Neural progenitor cell (in vitro differentiated cells): ENCODE measurements around the gene IL1RL1. TPM values are rescaled to one million over a fixed set of nuclear protein-coding genes. Genes with fewer than 3 reads are reported as not detected.
"Not testable (repeated sequence)": the region's sequence is repeated elsewhere in the genome, so short reads cannot be mapped to it uniquely, and the experiment has no call there.

Experiments
- DNase-seq: peaks from one replicate; pipeline ENCODE4 v3.0.0-alpha.2; 2016; ENCODE audit warnings: low spot score
- H2AFZ ChIP-seq: fragments of 200-600 bp; sonication (generic); replicated peaks from 2 replicates; pipeline ENCODE4 v1.6.1; 2016; ENCODE audit warnings: antibody characterized with exemption
- H3F3A ChIP-seq: fragments of 200-600 bp; sonication (generic); 2 replicates; pipeline ENCODE4 v1.6.1; 2016; ENCODE audit warnings: antibody characterized with exemption, low read depth
- H3K27ac ChIP-seq: fragments of 200-600 bp; sonication (generic); 2 replicates; pipeline ENCODE4 v1.5.1; 2016; ENCODE audit warnings: mild to moderate bottlenecking
- H3K27me3 ChIP-seq: fragments of 200-600 bp; sonication (generic); 2 replicates; pipeline ENCODE4 v1.6.1; 2016; ENCODE audit warnings: mild to moderate bottlenecking, moderate library complexity
- H3K36me3 ChIP-seq: fragments of 200-600 bp; sonication (generic); 2 replicates; pipeline ENCODE4 v1.5.1; 2016
- H3K4me1 ChIP-seq: fragments of 200-600 bp; sonication (generic); 2 replicates; pipeline ENCODE4 v1.6.1; 2016; ENCODE audit warnings: mixed run types
- H3K4me2 ChIP-seq: fragments of 200-600 bp; sonication (generic); 2 replicates; pipeline ENCODE4 v1.6.1; 2016
- H3K4me3 ChIP-seq: fragments of 200-600 bp; sonication (generic); 2 replicates; pipeline ENCODE4 v1.5.1; 2016
- H3K79me2 ChIP-seq: fragments of 200-600 bp; sonication (generic); 2 replicates; pipeline ENCODE4 v1.6.1; 2016; ENCODE audit warnings: low read depth
- H3K9ac ChIP-seq: fragments of 200-600 bp; sonication (generic); 2 replicates; pipeline ENCODE4 v1.6.1; 2016
- H3K9me3 ChIP-seq: fragments of 200-600 bp; sonication (generic); 2 replicates; pipeline ENCODE4 v1.5.1; 2016; ENCODE audit warnings: low read depth
- H4K20me1 ChIP-seq: fragments of 200-600 bp; sonication (generic); 2 replicates; pipeline ENCODE4 v1.6.1; 2016; ENCODE audit warnings: low read depth
- H3K27ac Mint-ChIP-seq: 3 replicates; pipeline ENCODE4 v1.8.0; 2021; ENCODE audit warnings: mixed read lengths
- H3K27me3 Mint-ChIP-seq: 2 replicates; pipeline ENCODE4 v1.8.0; 2022; ENCODE audit warnings: low read depth, mild to moderate bottlenecking, inconsistent platforms, moderate library complexity, mixed read lengths; ENCODE audit not compliant: insufficient read depth
- H3K36me3 Mint-ChIP-seq: 3 replicates; pipeline ENCODE4 v1.8.0; 2021; ENCODE audit warnings: mixed read lengths
- H3K4me1 Mint-ChIP-seq: 3 replicates; pipeline ENCODE4 v1.8.0; 2021; ENCODE audit warnings: mixed read lengths
- H3K4me3 Mint-ChIP-seq: 3 replicates; pipeline ENCODE4 v1.8.0; 2021; ENCODE audit warnings: mild to moderate bottlenecking, moderate library complexity, mixed read lengths
- H3K9me3 Mint-ChIP-seq: 3 replicates; pipeline ENCODE4 v1.8.0; 2020; ENCODE audit warnings: mixed read lengths
- EZH2 ChIP-seq: fragments of 200-600 bp; sonication (generic); IDR thresholded peaks from 2 replicates; pipeline ENCODE4 v1.6.1; 2017; ENCODE audit warnings: antibody characterized with exemption, mild to moderate bottlenecking, moderate library complexity
- EZH2phosphoT487 ChIP-seq: fragments of 200-600 bp; sonication (generic); IDR thresholded peaks from 2 replicates; pipeline ENCODE4 v1.6.1; 2017; ENCODE audit warnings: antibody characterized with exemption
- total RNA-seq: library from RNA; depleted of rRNA; stranded (reverse); fragments of >200 nt; gene quantifications from 2 replicates; pipeline ENCODE4 v1.2.3, GENCODE V29; 2015; ENCODE audit warnings: low replicate concordance
- TF ChIP-seq, protein P1 (sequence below): fragments of 200-600 bp; sonication (generic); IDR thresholded peaks from 2 replicates; pipeline ENCODE4 v1.5.1; 2017; ENCODE audit warnings: antibody characterized with exemption, mild to moderate bottlenecking

The IL1RL1 gene
- total RNA-seq, 1 donor from 2014 or later = not detected

GRCh38 chr2:102321941-102322719, 10.8 kb downstream of the IL1RL1 start:
- H3K36me3 Mint-ChIP-seq = no peaks in the 10 kb centered on the region
- H3K4me1 ChIP-seq = no peaks in the 10 kb centered on the region

DNA sequence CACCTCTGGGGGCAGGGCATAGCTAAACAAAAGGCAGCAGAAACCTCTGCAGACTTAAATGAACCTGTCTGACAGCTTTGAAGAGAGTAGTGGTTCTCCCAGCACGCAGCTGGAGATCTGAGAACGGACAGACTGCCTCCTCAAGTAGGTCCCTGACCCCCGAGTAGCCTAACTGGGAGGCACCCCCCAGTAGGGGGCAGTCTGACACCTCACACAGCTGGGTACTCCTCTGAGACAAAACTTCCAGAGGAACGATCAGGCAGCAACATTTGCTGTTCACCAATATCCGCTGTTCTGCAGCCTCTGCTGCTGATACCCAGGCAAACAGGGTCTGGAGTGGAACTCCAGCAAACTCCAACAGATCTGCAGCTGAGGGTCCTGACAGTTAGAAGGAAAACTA, 13.6 kb downstream of the IL1RL1 start:
- not testable (repeated sequence) for H3K9me3 Mint-ChIP-seq, H3K4me1 Mint-ChIP-seq

More at GRCh38 chr2:102321941-102322719, 10.8 kb downstream of the IL1RL1 start:
- peaks cover 5% of the 10 kb centered on the region for H3K9me3 Mint-ChIP-seq
- no peak overlapping the region for H3K27ac ChIP-seq
- H3K4me3 Mint-ChIP-seq = no peak overlapping the region
- no peaks in the 10 kb centered on the region for H3K4me1 Mint-ChIP-seq
- no peaks in the 10 kb centered on the region for H3F3A ChIP-seq
- no peak overlapping the region for H3K9ac ChIP-seq
- H3K27ac Mint-ChIP-seq = no peak overlapping the region
- TF ChIP-seq, protein P1, sequence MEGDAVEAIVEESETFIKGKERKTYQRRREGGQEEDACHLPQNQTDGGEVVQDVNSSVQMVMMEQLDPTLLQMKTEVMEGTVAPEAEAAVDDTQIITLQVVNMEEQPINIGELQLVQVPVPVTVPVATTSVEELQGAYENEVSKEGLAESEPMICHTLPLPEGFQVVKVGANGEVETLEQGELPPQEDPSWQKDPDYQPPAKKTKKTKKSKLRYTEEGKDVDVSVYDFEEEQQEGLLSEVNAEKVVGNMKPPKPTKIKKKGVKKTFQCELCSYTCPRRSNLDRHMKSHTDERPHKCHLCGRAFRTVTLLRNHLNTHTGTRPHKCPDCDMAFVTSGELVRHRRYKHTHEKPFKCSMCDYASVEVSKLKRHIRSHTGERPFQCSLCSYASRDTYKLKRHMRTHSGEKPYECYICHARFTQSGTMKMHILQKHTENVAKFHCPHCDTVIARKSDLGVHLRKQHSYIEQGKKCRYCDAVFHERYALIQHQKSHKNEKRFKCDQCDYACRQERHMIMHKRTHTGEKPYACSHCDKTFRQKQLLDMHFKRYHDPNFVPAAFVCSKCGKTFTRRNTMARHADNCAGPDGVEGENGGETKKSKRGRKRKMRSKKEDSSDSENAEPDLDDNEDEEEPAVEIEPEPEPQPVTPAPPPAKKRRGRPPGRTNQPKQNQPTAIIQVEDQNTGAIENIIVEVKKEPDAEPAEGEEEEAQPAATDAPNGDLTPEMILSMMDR = no peak
- no peak for TF ChIP-seq EZH2phosphoT487
- no peak for TF ChIP-seq EZH2
- H3K4me2 ChIP-seq = no peak overlapping the region
- H3K79me2 ChIP-seq = no peaks in the 10 kb centered on the region
- H3K36me3 ChIP-seq = no peaks in the 10 kb centered on the region
- no peaks in the 10 kb centered on the region for H3K27me3 ChIP-seq
- peaks cover 3% of the 10 kb centered on the region for H3K27me3 Mint-ChIP-seq
- DNase-seq = no peak
- no peaks in the 10 kb centered on the region for H4K20me1 ChIP-seq
- no peak overlapping the region for H2AFZ ChIP-seq
- H3K9me3 ChIP-seq = no peaks in the 10 kb centered on the region
- H3K4me3 ChIP-seq = no peak overlapping the region

DNA sequence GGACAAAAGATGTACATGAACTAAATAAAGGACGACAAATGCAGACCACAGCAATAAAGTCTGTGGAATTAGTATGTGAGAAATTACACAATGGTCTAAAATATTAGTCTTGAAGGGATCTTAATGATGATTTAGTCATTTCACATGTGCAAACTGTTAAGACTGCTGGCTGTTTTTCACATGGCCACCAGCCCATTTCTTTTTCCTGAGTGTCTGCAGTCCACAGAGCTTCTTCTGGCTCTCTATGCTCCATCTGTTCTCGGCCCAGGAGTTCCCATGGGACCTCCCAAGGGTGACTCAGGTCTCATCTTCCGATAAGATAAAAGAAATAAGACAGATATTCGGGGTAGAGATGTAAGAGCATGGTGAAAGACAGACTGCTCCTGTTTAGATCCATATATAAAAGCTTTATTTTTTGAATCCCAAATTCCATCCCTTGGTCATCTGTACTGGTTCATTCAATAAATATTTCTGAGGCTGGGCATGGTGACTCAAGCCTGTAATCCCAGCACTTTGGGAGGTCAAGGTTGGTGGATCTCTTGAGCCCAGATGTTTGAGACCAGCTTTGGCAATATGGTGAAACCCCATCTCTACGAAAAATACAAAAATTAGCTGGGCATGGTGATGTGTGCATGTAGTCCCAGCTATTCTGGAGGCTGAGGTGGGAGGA, 20.1 kb downstream of the IL1RL1 start:
- H3K9me3 Mint-ChIP-seq = peaks cover 3% of the 10 kb centered on the region
- Histone ChIP-seq H4K20me1 (no peaks in the 10 kb centered on the region), H2AFZ (no peak overlapping the region), H3K27ac (no peak overlapping the region), H3K36me3 (no peaks in the 10 kb centered on the region), H3K4me3 (no peak overlapping the region), H3K79me2 (no peaks in the 10 kb centered on the region), H3F3A (no peaks in the 10 kb centered on the region), H3K9ac (no peak overlapping the region), H3K9me3 (no peaks in the 10 kb centered on the region), H3K4me2 (no peak overlapping the region), H3K4me1 (no peaks in the 10 kb centered on the region), H3K27me3 (no peaks in the 10 kb centered on the region)
- peaks cover 2% of the 10 kb centered on the region for H3K27me3 Mint-ChIP-seq
- no peak overlapping the region for H3K27ac Mint-ChIP-seq
- no peaks in the 10 kb centered on the region for H3K36me3 Mint-ChIP-seq
- no peaks in the 10 kb centered on the region for H3K4me1 Mint-ChIP-seq
- no peak overlapping the region for H3K4me3 Mint-ChIP-seq
- DNase-seq = no peak
- TF ChIP-seq EZH2 (no peak), EZH2phosphoT487 (no peak)
- TF ChIP-seq, protein P1 = no peak

More for the DNA sequence above, 13.6 kb downstream of the IL1RL1 start:
- H3K9me3 ChIP-seq, H3K4me3 ChIP-seq, H3K9ac ChIP-seq, H2AFZ ChIP-seq, H3K79me2 ChIP-seq, H3K4me3 Mint-ChIP-seq, H3K27ac Mint-ChIP-seq, H3K27me3 Mint-ChIP-seq, DNase-seq, H3K27me3 ChIP-seq, H3K4me2 ChIP-seq, H3K4me1 ChIP-seq, H3K27ac ChIP-seq, H3K36me3 Mint-ChIP-seq, H4K20me1 ChIP-seq, H3F3A ChIP-seq, H3K36me3 ChIP-seq: not testable (repeated sequence)

- Histone ChIP-seq H3K79me2 (no peaks in the 10 kb centered on the region), H3K27ac (no peak overlapping the region), H3K9ac (no peak overlapping the region), H3F3A (no peaks in the 10 kb centered on the region), H3K27me3 (no peaks in the 10 kb centered on the region), H2AFZ (no peak overlapping the region), H3K4me1 (no peaks in the 10 kb centered on the region), H3K4me2 (no peak overlapping the region), H3K4me3 (no peak overlapping the region), H3K9me3 (no peaks in the 10 kb centered on the region), H4K20me1 (no peaks in the 10 kb centered on the region), H3K36me3 (no peaks in the 10 kb centered on the region)
- no peaks in the 10 kb centered on the region for H3K4me1 Mint-ChIP-seq
- H3K4me3 Mint-ChIP-seq = no peak overlapping the region
- H3K27me3 Mint-ChIP-seq = no peaks in the 10 kb centered on the region
- no peak for TF ChIP-seq EZH2
- no peak for TF ChIP-seq EZH2phosphoT487
- TF ChIP-seq, protein P1 = no peak
- H3K27ac Mint-ChIP-seq = no peak overlapping the region
- no peak for DNase-seq
- no peaks in the 10 kb centered on the region for H3K36me3 Mint-ChIP-seq
- peaks cover 3% of the 10 kb centered on the region for H3K9me3 Mint-ChIP-seq
These were observed 23.1 kb downstream of the IL1RL1 start for GRCh38 chr2:102334486-102334885.
